ENCODE data around the gene NRXN2. TPM values are rescaled to one million over a fixed set of nuclear protein-coding genes. Genes with fewer than 3 reads are reported as not detected.

The NRXN2 gene
- total RNA-seq, 4 donors from 2014 or later = 0.21 to 0.72 (median 0.64) TPM; not detected in 1

DNA sequence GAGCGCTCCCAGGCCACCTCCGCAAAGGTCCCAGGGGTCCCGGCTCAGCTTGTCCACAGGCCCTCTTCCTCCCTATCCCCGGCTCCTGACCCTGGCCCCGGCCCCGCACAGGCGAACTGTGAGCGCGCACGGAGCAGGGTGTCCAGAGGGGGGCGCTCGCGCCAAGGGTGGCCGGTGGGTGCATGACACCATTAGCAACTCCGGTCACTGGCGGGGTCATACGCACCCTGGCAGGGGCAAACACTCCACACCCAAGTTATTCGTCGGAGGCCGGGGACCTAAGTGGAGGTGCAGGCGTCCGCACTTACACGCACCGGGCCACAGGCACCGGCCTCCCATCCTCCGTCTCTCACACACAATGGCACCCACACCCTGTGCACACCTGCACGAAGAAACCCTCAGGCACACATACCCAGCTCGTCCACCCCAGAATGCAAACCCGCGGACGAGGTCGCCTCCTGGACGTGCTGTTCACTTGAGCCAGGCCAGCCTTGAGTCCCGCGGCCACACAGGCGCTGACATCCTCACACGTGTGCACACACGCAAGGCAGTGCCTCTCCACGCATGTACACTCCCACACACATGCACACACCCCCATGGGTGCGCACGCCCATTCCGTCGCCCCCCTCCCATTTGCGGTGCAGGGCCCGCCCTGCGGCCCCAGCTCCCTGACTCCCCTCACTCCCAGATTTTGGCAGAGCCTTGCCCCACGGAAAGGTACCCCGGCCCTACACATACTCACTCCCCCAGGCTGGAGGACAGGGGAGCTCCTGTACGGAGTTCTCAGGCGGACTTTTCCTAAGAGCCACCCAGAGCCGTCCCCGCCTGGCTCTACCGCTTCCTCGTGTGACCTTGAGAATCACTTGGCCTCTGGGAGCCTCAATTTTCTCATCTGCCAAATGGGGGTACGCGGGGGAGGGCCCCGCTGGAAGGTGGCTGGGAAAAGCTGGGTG, 20.9 kb upstream of the NRXN2 start, which contains the start of gene RASGRP2:
TSS of gene RASGRP2 (minus strand) at position 552 of the 953 bp plus-strand sequence. CDS start 1,276 bp downstream, outside the sequence.
- peak within 1 kb of the TSS; percentile 45 for H3K4me3 ChIP-seq
- peaks cover 44% of the 10 kb centered on the region for H3K4me1 ChIP-seq
- 2% methylated on average over 14 of the region's 57 CpGs for WGBS
- TF ChIP-seq, protein P1, sequence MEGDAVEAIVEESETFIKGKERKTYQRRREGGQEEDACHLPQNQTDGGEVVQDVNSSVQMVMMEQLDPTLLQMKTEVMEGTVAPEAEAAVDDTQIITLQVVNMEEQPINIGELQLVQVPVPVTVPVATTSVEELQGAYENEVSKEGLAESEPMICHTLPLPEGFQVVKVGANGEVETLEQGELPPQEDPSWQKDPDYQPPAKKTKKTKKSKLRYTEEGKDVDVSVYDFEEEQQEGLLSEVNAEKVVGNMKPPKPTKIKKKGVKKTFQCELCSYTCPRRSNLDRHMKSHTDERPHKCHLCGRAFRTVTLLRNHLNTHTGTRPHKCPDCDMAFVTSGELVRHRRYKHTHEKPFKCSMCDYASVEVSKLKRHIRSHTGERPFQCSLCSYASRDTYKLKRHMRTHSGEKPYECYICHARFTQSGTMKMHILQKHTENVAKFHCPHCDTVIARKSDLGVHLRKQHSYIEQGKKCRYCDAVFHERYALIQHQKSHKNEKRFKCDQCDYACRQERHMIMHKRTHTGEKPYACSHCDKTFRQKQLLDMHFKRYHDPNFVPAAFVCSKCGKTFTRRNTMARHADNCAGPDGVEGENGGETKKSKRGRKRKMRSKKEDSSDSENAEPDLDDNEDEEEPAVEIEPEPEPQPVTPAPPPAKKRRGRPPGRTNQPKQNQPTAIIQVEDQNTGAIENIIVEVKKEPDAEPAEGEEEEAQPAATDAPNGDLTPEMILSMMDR (IDR thresholded peaks at IDR 0.05) = peak; percentile 50 to 61
- TF ChIP-seq POLR2AphosphoS5 (IDR thresholded peaks at IDR 0.05) (no peak), EP300 (IDR thresholded peaks at IDR 0.05) (no peak), POLR2A (IDR thresholded peaks at IDR 0.05) (no peak)
- H3K9me3 ChIP-seq = no peaks in the 10 kb centered on the region
- peak; percentile 89 to 90 for DNase-seq (ENCODE audit: low spot score in 2 of 2)
- peak within 1 kb of the TSS; percentile 70 for H3K27ac ChIP-seq
- no peaks in the 10 kb centered on the region for H3K36me3 ChIP-seq
- H3K27me3 ChIP-seq = peaks cover 43% of the 10 kb centered on the region

DNA sequence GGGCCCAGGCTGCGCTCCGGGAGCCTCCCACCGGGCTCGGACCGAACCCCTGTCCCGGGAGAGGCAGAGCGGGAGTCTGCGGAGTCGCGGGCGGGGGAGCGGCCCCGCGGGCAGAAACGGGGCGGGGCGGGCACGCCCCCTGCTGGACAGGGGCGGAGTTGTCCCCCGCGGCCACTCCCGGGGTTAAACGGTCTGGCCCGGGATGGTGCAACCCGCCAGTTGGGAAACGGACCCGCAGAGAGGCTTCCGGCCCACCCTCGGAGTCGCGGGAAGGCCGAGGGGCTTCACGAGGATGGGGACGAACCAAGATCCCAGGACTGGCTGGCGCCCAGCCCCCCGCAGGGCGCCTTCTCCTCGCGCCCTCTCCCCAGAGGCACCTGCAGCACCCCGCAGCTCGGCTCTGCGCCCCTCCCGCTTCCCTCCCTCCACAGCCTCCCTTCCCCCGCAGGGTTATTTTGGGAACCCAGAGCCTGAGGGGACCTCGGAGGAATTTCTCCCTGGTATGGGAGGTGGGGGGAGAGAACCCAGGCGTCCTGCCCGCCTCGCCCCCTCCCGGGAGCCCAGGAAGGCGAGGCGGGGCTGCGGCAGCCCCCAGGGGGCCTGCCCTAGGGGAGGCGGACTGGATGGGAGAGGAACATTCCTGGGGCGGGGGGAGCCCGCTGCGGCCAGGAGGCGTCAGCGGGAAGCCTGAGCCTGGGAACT, 20.0 kb upstream of the NRXN2 start:
- 0% methylated on average over 4 of the region's 58 CpGs for WGBS
- Histone ChIP-seq H3K4me3 (peak overlapping the region; percentile 45), H3K4me1 (peaks cover 44% of the 10 kb centered on the region), H3K27ac (peak overlapping the region; percentile 70), H3K9me3 (no peaks in the 10 kb centered on the region), H3K36me3 (no peaks in the 10 kb centered on the region), H3K27me3 (peaks cover 43% of the 10 kb centered on the region)
- TF ChIP-seq EP300 (IDR thresholded peaks at IDR 0.05) (no peak), POLR2A (IDR thresholded peaks at IDR 0.05) (no peak), POLR2AphosphoS5 (IDR thresholded peaks at IDR 0.05) (peak in 1 of 3 donors; percentile 44)
- TF ChIP-seq, protein P1 (IDR thresholded peaks at IDR 0.05) = peak in 1 of 2 donors; percentile 79
- peak; percentile 90 to 92 for DNase-seq (ENCODE audit: low spot score in 2 of 2)

DNA sequence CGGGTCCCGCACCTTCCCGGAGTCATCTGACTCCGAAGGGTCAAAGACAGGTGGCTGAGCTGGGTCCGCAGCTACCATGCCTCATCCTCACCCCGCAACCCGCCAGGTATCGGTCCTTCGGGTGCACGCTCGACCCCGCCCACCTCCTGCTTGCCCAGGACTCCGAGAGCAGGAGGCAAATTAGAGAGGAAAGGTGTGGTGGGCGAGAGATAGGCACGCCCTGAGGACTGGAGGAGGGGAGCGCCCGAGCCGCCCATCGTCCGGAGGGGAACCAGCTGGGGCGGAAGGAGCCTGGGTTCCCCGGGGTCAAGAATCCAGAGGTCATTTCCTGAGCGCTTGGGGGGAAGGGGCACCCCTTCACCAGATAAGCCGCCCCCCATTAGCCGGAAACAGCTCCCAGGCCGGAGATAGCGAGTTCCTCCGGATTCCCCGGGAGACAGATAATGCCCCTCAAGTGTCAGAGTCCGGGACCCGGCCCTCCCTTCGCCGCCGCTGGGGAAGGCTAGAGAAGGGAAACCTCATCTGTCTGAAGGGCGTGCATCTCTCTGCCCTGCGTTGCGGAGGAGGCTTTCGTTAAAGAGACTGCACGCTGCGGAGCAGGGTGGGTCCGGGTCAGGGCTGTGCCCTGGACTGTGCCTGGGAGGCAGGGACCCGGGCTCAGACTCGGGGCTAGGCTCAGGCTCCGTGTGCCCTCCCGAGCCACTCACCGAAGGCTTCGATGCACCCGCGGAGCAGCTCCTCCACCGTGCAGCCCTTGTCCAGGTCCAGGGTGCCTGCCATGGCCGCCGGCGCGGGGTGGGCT, 19.3 kb upstream of the NRXN2 start:
- Histone ChIP-seq H3K4me1 (peaks cover 44% of the 10 kb centered on the region), H3K27me3 (peaks cover 43% of the 10 kb centered on the region), H3K36me3 (no peaks in the 10 kb centered on the region), H3K27ac (no peak overlapping the region), H3K4me3 (peak overlapping the region; percentile 45), H3K9me3 (no peaks in the 10 kb centered on the region)
- TF ChIP-seq, protein P1 (IDR thresholded peaks at IDR 0.05) = no peak
- no peak for TF ChIP-seq POLR2A (IDR thresholded peaks at IDR 0.05)
- TF ChIP-seq POLR2AphosphoS5 (IDR thresholded peaks at IDR 0.05) = no peak
- WGBS = 9% methylated on average over 36 of the region's 54 CpGs
- DNase-seq (ENCODE audit: low spot score in 2 of 2) = no peak

DNA sequence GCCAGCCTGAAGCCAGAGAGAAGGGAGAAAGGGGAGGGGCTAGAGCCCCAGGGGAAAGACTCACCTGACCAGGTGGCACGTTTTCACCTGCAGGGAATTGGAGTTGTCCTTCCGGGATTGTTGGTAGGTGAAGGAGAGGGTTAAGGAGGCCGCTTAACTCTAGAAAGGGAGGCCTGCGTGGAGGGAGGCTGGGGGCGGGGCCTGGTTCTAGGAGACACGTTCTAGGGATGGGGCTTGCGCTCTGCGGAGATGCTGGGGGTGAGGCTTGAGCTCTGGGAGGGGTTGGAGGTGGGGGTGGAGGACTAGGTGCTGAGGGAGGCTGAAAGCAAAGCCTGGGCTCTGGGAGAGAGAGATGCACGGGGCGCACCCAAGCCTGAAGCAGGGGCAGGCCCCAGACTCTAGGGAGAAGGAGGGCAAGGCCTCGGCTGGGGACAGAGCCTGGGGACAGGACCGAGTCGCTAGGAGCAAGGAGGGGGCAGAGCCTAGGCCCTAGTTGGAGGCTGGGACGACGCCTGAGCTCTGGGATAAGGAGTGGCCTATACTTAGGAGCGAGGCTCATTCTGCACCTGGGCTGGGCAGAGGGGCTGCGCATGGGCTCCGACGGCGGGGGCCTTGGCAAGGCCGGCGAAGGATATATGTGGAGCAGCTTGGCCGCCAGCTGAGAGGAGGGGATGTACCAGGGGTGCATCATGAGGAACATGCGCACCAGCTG, 18.5 kb upstream of the NRXN2 start:
- H3K4me1 ChIP-seq = peaks cover 44% of the 10 kb centered on the region
- TF ChIP-seq EP300 (IDR thresholded peaks at IDR 0.05) (no peak), POLR2A (IDR thresholded peaks at IDR 0.05) (no peak), POLR2AphosphoS5 (IDR thresholded peaks at IDR 0.05) (no peak)
- TF ChIP-seq, protein P1 (IDR thresholded peaks at IDR 0.05) = no peak
- peak overlapping the region; percentile 45 for H3K4me3 ChIP-seq
- no peaks in the 10 kb centered on the region for H3K36me3 ChIP-seq
- 52% methylated on average over 23 of the region's 24 CpGs for WGBS
- H3K27me3 ChIP-seq = peaks cover 43% of the 10 kb centered on the region
- DNase-seq (ENCODE audit: low spot score in 2 of 2) = no peak
- H3K9me3 ChIP-seq = no peaks in the 10 kb centered on the region
- no peak overlapping the region for H3K27ac ChIP-seq
